SK-N-SH (cell line): Measurements from ENCODE around the gene LCN15. TPM values are rescaled to one million over a fixed set of nuclear protein-coding genes. Genes with fewer than 3 reads are reported as not detected.

Experiments used
- CTCF ChIA-PET: fragments of 300-600, 350-600 bp; formaldehyde crosslinking; extraction: SDS; loops from one replicate; lab custom pipeline; 2021; lab: Yijun Ruan, JAX
- POLR2A ChIA-PET: fragments of 350-600 bp; sonication (Branson Sonifier 250); formaldehyde crosslinking; extraction: SDS; loops from one replicate; lab custom pipeline; 2020; ENCODE audit warnings: antibody characterized with exemption, inconsistent platforms; lab: Yijun Ruan, JAX
- DNase-seq: peaks from one replicate; pipeline ENCODE4 v3.0.0; 2012
- H2AFZ ChIP-seq: fragments of 200-600 bp; sonication (generic); 2 replicates; pipeline ENCODE4 v1.8.1; 2016; ENCODE audit warnings: antibody characterized with exemption, mild to moderate bottlenecking, low read depth
- H3F3A ChIP-seq: fragments of 200-600 bp; sonication (generic); replicated peaks from 2 replicates; pipeline ENCODE3; 2016; ENCODE audit warnings: antibody characterized with exemption, mild to moderate bottlenecking; ENCODE audit not compliant: insufficient read depth
- H3K27ac ChIP-seq, 2 experiments: fragments of 200-500 bp in 1 of 2; fragments of 200-600 bp in 1 of 2; sonication (Bioruptor generic) in 1 of 2; sonication (generic), shearing (Covaris generic) in 1 of 2; 2 replicates each; pipeline versions ENCODE4 v1.5.1 to v1.6.1; 2014 to 2016; ENCODE audit warnings: low read depth in 2 of 2, inconsistent platforms in 1 of 2, low read length in 1 of 2, mild to moderate bottlenecking in 1 of 2, mixed read lengths in 1 of 2
- H3K27me3 ChIP-seq: fragments of 200-600 bp; sonication (generic), shearing (Covaris generic); 2 replicates; pipeline ENCODE4 v1.6.1; 2016; ENCODE audit warnings: mixed run types; ENCODE audit not compliant: insufficient read depth
- H3K36me3 ChIP-seq, 2 experiments: fragments of 200-500 bp in 1 of 2; fragments of 200-600 bp in 1 of 2; sonication (Bioruptor generic) in 1 of 2; sonication (generic) in 1 of 2; replicated peaks in 1 of 2; 2 replicates each; pipeline versions ENCODE3 to v1.5.1; 2014 to 2016; ENCODE audit warnings: low read length in 1 of 2, mild to moderate bottlenecking in 1 of 2; ENCODE audit not compliant: insufficient read depth in 2 of 2, control insufficient read depth in 1 of 2
- H3K4me1 ChIP-seq, 2 experiments: fragments of 200-500 bp in 1 of 2; fragments of 200-600 bp in 1 of 2; sonication (Bioruptor generic) in 1 of 2; sonication (generic), shearing (Covaris generic) in 1 of 2; 2 replicates each; pipeline versions ENCODE4 v1.5.1 to v1.6.1; 2014 to 2016; ENCODE audit warnings: low read depth in 1 of 2, low read length in 1 of 2, mixed run types in 1 of 2; ENCODE audit not compliant: insufficient read depth in 2 of 2, control insufficient read depth in 1 of 2
- H3K4me2 ChIP-seq: fragments of 200-600 bp; sonication (generic), shearing (Covaris generic); 2 replicates; pipeline ENCODE4 v1.6.1; 2017; ENCODE audit warnings: mixed run types
- H3K4me3 ChIP-seq, 2 experiments: fragments of 200-500 bp in 1 of 2; fragments of 200-600 bp in 1 of 2; sonication (Bioruptor generic) in 1 of 2; sonication (generic), shearing (Covaris generic) in 1 of 2; 2 replicates each; pipeline versions ENCODE4 v1.5.1 to v1.8.1; 2014 to 2016; ENCODE audit warnings: low read depth in 2 of 2, inconsistent platforms in 1 of 2, low read length in 1 of 2, mild to moderate bottlenecking in 1 of 2, mixed read lengths in 1 of 2, moderate library complexity in 1 of 2
- H3K79me2 ChIP-seq: fragments of 200-600 bp; sonication (generic); 2 replicates; pipeline ENCODE4 v1.8.1; 2017; ENCODE audit warnings: mild to moderate bottlenecking; ENCODE audit not compliant: insufficient read depth
- H3K9ac ChIP-seq: fragments of 200-600 bp; sonication (generic); 2 replicates; pipeline ENCODE4 v1.6.1; 2017; ENCODE audit warnings: mixed run types
- H3K9me2 ChIP-seq: fragments of 200-600 bp; sonication (generic); 2 replicates; pipeline ENCODE4 v1.6.1; 2017; ENCODE audit warnings: mixed run types
- H3K9me3 ChIP-seq: fragments of 200-600 bp; sonication (generic); 2 replicates; pipeline ENCODE4 v1.6.1; 2017; ENCODE audit warnings: mixed run types, mild to moderate bottlenecking, moderate library complexity
- H4K20me1 ChIP-seq: fragments of 200-600 bp; sonication (generic); 2 replicates; pipeline ENCODE4 v1.6.1; 2017; ENCODE audit warnings: mild to moderate bottlenecking, mixed run types; ENCODE audit not compliant: insufficient read depth
- CHD2 ChIP-seq: fragments of 150-350 bp; IDR thresholded peaks from 2 replicates; pipeline ENCODE4 v1.6.1; 2018; ENCODE audit warnings: low read length; ENCODE audit not compliant: partially characterized antibody
- EP300 ChIP-seq, 2 experiments: IDR thresholded peaks; 2 replicates each; pipeline versions ENCODE4 v1.4.0 to v1.6.1; 2012; ENCODE audit warnings: borderline replicate concordance in 1 of 2, low read depth in 1 of 2, low read length in 1 of 2
- EZH2phosphoT487 ChIP-seq: fragments of 200-600 bp; sonication (generic); IDR thresholded peaks from 2 replicates; pipeline ENCODE4 v1.6.1; 2017; ENCODE audit warnings: low read depth, mixed run types, mild to moderate bottlenecking, antibody characterized with exemption, moderate library complexity, borderline replicate concordance
- GABPA ChIP-seq: IDR thresholded peaks from 2 replicates; pipeline ENCODE4 v1.4.0; 2012; ENCODE audit warnings: low read depth, mild to moderate bottlenecking
- JUND ChIP-seq: IDR thresholded peaks from 2 replicates; pipeline ENCODE4 v1.4.0; 2012
- MEF2A ChIP-seq: IDR thresholded peaks from 2 replicates; pipeline ENCODE4 v1.4.0; 2012; ENCODE audit warnings: low read depth, borderline replicate concordance
- MXI1 ChIP-seq: IDR thresholded peaks from 2 replicates; pipeline ENCODE4 v1.6.1; 2012; ENCODE audit warnings: mild to moderate bottlenecking, low read depth, low read length, improper control_type of control experiment
- NFIC ChIP-seq: IDR thresholded peaks from 2 replicates; pipeline ENCODE4 v1.4.0; 2012; ENCODE audit warnings: borderline replicate concordance
- NRF1 ChIP-seq: IDR thresholded peaks from 2 replicates; pipeline ENCODE4 v1.6.1; 2012; ENCODE audit warnings: low read depth, mild to moderate bottlenecking, low read length
- PBX3 ChIP-seq: IDR thresholded peaks from 2 replicates; pipeline ENCODE4; 2012
- POLR2AphosphoS5 ChIP-seq: IDR thresholded peaks from 2 replicates; pipeline ENCODE4 v1.6.1; 2012; ENCODE audit warnings: low read depth, low read length
- RCOR1 ChIP-seq: fragments of 150-350 bp; IDR thresholded peaks from 2 replicates; pipeline ENCODE4 v1.6.1; 2017; ENCODE audit warnings: antibody characterized with exemption, low read length
- REST ChIP-seq: IDR thresholded peaks from 2 replicates; pipeline ENCODE4 v1.6.1; 2012; ENCODE audit warnings: mild to moderate bottlenecking, low read depth, low read length, moderate library complexity
- SIN3A ChIP-seq: IDR thresholded peaks from 2 replicates; pipeline ENCODE4 v1.6.1; 2012; ENCODE audit warnings: low read depth, mild to moderate bottlenecking, low read length, moderate library complexity, borderline replicate concordance
- TAF1 ChIP-seq: IDR thresholded peaks from 2 replicates; pipeline ENCODE4 v1.6.1; 2012; ENCODE audit warnings: low read depth, mild to moderate bottlenecking, low read length, moderate library complexity, borderline replicate concordance
- TCF12 ChIP-seq: IDR thresholded peaks from 2 replicates; pipeline ENCODE4 v1.4.0; 2012
- USF1 ChIP-seq: IDR thresholded peaks from 2 replicates; pipeline ENCODE4 v1.4.0; 2012; ENCODE audit warnings: low read depth, borderline replicate concordance
- YY1 ChIP-seq: IDR thresholded peaks from 2 replicates; pipeline ENCODE4 v1.4.0; 2012; ENCODE audit warnings: low read depth, mild to moderate bottlenecking
- WGBS: methylation state at CpG from one replicate; pipeline ENCODE4 v1.1.6; 2017; ENCODE audit warnings: low lambda C conversion rate; 5-methylcytosine and 5-hydroxymethylcytosine counted together
- polyA plus RNA-seq, 3 experiments: library from polyadenylated mRNA; depleted of rRNA; stranded (reverse); fragments of >200 nt; gene quantifications; 2 replicates each; pipeline ENCODE4 v1.2.3, GENCODE V29; 2012
- TF ChIP-seq, protein P1 (sequence below): fragments of 150-350 bp; IDR thresholded peaks from 2 replicates; pipeline ENCODE4 v1.6.1; 2017; ENCODE audit warnings: antibody characterized with exemption, low read length, low read depth, borderline replicate concordance

The LCN15 gene
- polyA plus RNA-seq, 1 of the 3 experiments (the other 2 are of a cell fraction), result 0.08 TPM

- TF ChIP-seq GABPA, result no peak
- TF ChIP-seq, all 33 proteins: peak for 0
Measured at GRCh38 chr9:136762221-136762691, 2.1 kb downstream of the LCN15 start (continued).

GRCh38 chr9:136761545-136761981 lies 2.8 kb downstream of the LCN15 start:
- no peak overlapping the region for H3K27ac ChIP-seq
- ChIA-PET POLR2A (no interaction called here), CTCF (interaction anchor here (0.6 to 4.8 kb wide), 13 partner anchors 8 to 228 kb away, joined by 3 to 53 read pairs (median 4); partner anchors contain the start of gene LCN6)
- DNase-seq, result no peak
- no peak overlapping the region for H3K4me2 ChIP-seq
- no peaks in the 10 kb centered on the region for H4K20me1 ChIP-seq
- H3K79me2 ChIP-seq, result no peaks in the 10 kb centered on the region
- H3K4me3 ChIP-seq, result no peak overlapping the region
- no peak overlapping the region for H3K9ac ChIP-seq
- 78% methylated on average over 9 of the region's 13 CpGs for WGBS
- H2AFZ ChIP-seq, result no peak overlapping the region; the same call in 1 of the 2 replicates
- no peaks in the 10 kb centered on the region for H3F3A ChIP-seq
- H3K27me3 ChIP-seq, result no peaks in the 10 kb centered on the region
- no peaks in the 10 kb centered on the region for H3K36me3 ChIP-seq
- TF ChIP-seq MXI1 (no peak), MEF2A (no peak), YY1 (no peak), TCF12 (no peak), RCOR1 (no peak), REST (no peak), GABPA (no peak), USF1 (no peak), EP300 (IDR thresholded peaks at IDR 0.05; ENCODE audit: borderline replicate concordance in 1 of 2, low read depth in 1 of 2, low read length in 1 of 2) (no peak), CHD2 (no peak), TAF1 (no peak), NFIC (no peak), PBX3 (no peak), POLR2AphosphoS5 (no peak), NRF1 (no peak), EZH2phosphoT487 (no peak), SIN3A (no peak), JUND (no peak)
- TF ChIP-seq, protein P1, sequence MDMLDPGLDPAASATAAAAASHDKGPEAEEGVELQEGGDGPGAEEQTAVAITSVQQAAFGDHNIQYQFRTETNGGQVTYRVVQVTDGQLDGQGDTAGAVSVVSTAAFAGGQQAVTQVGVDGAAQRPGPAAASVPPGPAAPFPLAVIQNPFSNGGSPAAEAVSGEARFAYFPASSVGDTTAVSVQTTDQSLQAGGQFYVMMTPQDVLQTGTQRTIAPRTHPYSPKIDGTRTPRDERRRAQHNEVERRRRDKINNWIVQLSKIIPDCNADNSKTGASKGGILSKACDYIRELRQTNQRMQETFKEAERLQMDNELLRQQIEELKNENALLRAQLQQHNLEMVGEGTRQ, result no peak
- H3K9me3 ChIP-seq, result no peaks in the 10 kb centered on the region
- no peaks in the 10 kb centered on the region for H3K9me2 ChIP-seq
- peaks cover 0 to 16% of the 10 kb centered on the region in 2 experiments; a peak in 1 of 4 replicates for H3K4me1 ChIP-seq
